CD14-positive monocyte (primary cell): ENCODE results near the gene USP9Y. TPM values are rescaled to one million over a fixed set of nuclear protein-coding genes. Genes with fewer than 3 reads are reported as not detected.

Experiments
- DNase-seq, 3 donors: peaks; one replicate each; pipeline ENCODE4 v3.0.0-alpha.2; 2011 to 2022
- H2AFZ ChIP-seq: 2 replicates; pipeline ENCODE4 v1.6.0; 2012; ENCODE audit warnings: mild to moderate bottlenecking, low read depth, low read length, inconsistent platforms; ENCODE audit not compliant: insufficient read depth, poor library complexity, severe bottlenecking
- H3K27ac ChIP-seq, 2 donors: 1 replicate in 1 of 2; 2 replicates in 1 of 2; pipeline ENCODE4 v1.5.1; 2012 to 2013; ENCODE audit warnings: low read length in 2 of 2, control low read depth in 1 of 2, inconsistent platforms in 1 of 2, low read depth in 1 of 2, mild to moderate bottlenecking in 1 of 2
- H3K27me3 ChIP-seq, 2 donors: one replicate each; pipeline versions ENCODE4 v1.6.0 to v1.6.1; 2011 to 2013; ENCODE audit warnings: low read length in 2 of 2; ENCODE audit not compliant: control insufficient read depth in 2 of 2, insufficient read depth in 2 of 2
- H3K36me3 ChIP-seq, 2 donors: replicated peaks in 1 of 2; 1 replicate in 1 of 2; 2 replicates in 1 of 2; pipeline versions ENCODE4 v1.5.1 to v1.6.1; 2012 to 2013; ENCODE audit warnings: low read length in 2 of 2, control low read depth in 1 of 2, inconsistent platforms in 1 of 2, mild to moderate bottlenecking in 1 of 2; ENCODE audit not compliant: insufficient read depth in 2 of 2, control insufficient read depth in 1 of 2
- H3K4me1 ChIP-seq, 2 donors: 1 replicate in 1 of 2; 2 replicates in 1 of 2; pipeline versions ENCODE4 v1.5.1 to v1.6.1; 2012 to 2013; ENCODE audit warnings: low read length in 2 of 2, control low read depth in 1 of 2, inconsistent platforms in 1 of 2, mild to moderate bottlenecking in 1 of 2, moderate library complexity in 1 of 2; ENCODE audit not compliant: insufficient read depth in 2 of 2, control insufficient read depth in 1 of 2
- H3K4me2 ChIP-seq: replicated peaks from 2 replicates; pipeline ENCODE3; 2012; ENCODE audit warnings: low read length, moderate library complexity, mild to moderate bottlenecking; ENCODE audit not compliant: poor library complexity, severe bottlenecking; ENCODE audit errors: extremely low read depth
- H3K4me3 ChIP-seq, 3 experiments: fragments of 200-600 bp in 1 of 3; sonication (generic) in 1 of 3; replicated peaks in 1 of 3; 1 replicate in 2 of 3; 2 replicates in 1 of 3; pipeline ENCODE4 v1.5.1; 2011 to 2013; ENCODE audit warnings: low read length in 3 of 3, mild to moderate bottlenecking in 3 of 3, control low read depth in 2 of 3, low read depth in 2 of 3, inconsistent platforms in 1 of 3, moderate library complexity in 1 of 3
- H3K79me2 ChIP-seq: 2 replicates; pipeline ENCODE4 v1.6.0; 2012; ENCODE audit warnings: mild to moderate bottlenecking, control low read depth, inconsistent platforms, low read length, moderate library complexity; ENCODE audit not compliant: insufficient read depth
- H3K9ac ChIP-seq: 2 replicates; pipeline ENCODE4 v1.6.0; 2017; ENCODE audit warnings: low read length, mild to moderate bottlenecking; ENCODE audit not compliant: insufficient read depth, poor library complexity, severe bottlenecking
- H3K9me3 ChIP-seq, 2 donors: replicated peaks in 1 of 2; 1 replicate in 1 of 2; 2 replicates in 1 of 2; pipeline versions ENCODE4 v1.5.1 to v1.6.1; 2012 to 2013; ENCODE audit warnings: low read length in 2 of 2, control low read depth in 1 of 2; ENCODE audit not compliant: control insufficient read depth in 1 of 2, insufficient read depth in 1 of 2
- H4K20me1 ChIP-seq: 2 replicates; pipeline ENCODE4 v1.6.0; 2012; ENCODE audit warnings: mild to moderate bottlenecking, low read length, control low read depth, moderate library complexity; ENCODE audit not compliant: insufficient read depth
- H3K27ac Mint-ChIP-seq, 7 donors: one replicate each; pipeline ENCODE4 v1.8.0; 2020; ENCODE audit warnings: mild to moderate bottlenecking in 7 of 7, mixed read lengths in 7 of 7, moderate library complexity in 6 of 7, inconsistent platforms in 2 of 7
- H3K27me3 Mint-ChIP-seq, 3 donors: one replicate each; pipeline ENCODE4 v1.8.0; 2021 to 2022; ENCODE audit warnings: low read depth in 3 of 3, mild to moderate bottlenecking in 3 of 3, mixed read lengths in 3 of 3, moderate library complexity in 3 of 3, inconsistent platforms in 1 of 3
- H3K36me3 Mint-ChIP-seq, 2 donors: one replicate each; pipeline ENCODE4 v1.8.0; 2020; ENCODE audit warnings: mixed read lengths in 2 of 2, inconsistent platforms in 1 of 2, mild to moderate bottlenecking in 1 of 2
- H3K4me1 Mint-ChIP-seq: one replicate; pipeline ENCODE4 v1.8.0; 2020; ENCODE audit warnings: mild to moderate bottlenecking, mixed read lengths
- H3K4me3 Mint-ChIP-seq, 2 donors: one replicate each; pipeline ENCODE4 v1.8.0; 2020; ENCODE audit warnings: mild to moderate bottlenecking in 2 of 2, mixed read lengths in 2 of 2, moderate library complexity in 1 of 2
- H3K9me3 Mint-ChIP-seq, 7 donors: one replicate each; pipeline ENCODE4 v1.8.0; 2020 to 2022; ENCODE audit warnings: mixed read lengths in 7 of 7, mild to moderate bottlenecking in 6 of 7, moderate library complexity in 6 of 7, inconsistent platforms in 2 of 7
- WGBS: methylation state at CpG from one replicate; pipeline ENCODE4 v1.1.5; 2013; ENCODE audit warnings: missing lambda C conversion rate; ENCODE audit not compliant: insufficient coverage; 5-methylcytosine and 5-hydroxymethylcytosine counted together
- intact Hi-C, 2 donors: fragments of 100-400 bp; cut with micrococcal nuclease; formaldehyde crosslinking; loops; one replicate each; pipeline versions ENCODE4 v1.15.0 to v1.15.1; 2023
- polyA plus RNA-seq, 3 donors: library from polyadenylated mRNA; depleted of rRNA in 1 of 3; unstranded in 2 of 3; stranded (reverse) in 1 of 3; fragments of 300-500 nt in 2 of 3; fragments of >200 nt in 1 of 3; fragmentation: Illumina TruSeq in 2 of 3; gene quantifications; 1 replicate in 2 of 3; 2 replicates in 1 of 3; pipeline ENCODE4 v1.2.3, GENCODE V29; 2012 to 2021
- TF ChIP-seq, protein P1 (sequence below): fragments of 200-600 bp; IDR thresholded peaks from one replicate; pipeline ENCODE4 v1.8.0; 2022; ENCODE audit warnings: antibody characterized with exemption, mild to moderate bottlenecking

Gene USP9Y
- polyA plus RNA-seq, 3 donors, result not detected

DNA sequence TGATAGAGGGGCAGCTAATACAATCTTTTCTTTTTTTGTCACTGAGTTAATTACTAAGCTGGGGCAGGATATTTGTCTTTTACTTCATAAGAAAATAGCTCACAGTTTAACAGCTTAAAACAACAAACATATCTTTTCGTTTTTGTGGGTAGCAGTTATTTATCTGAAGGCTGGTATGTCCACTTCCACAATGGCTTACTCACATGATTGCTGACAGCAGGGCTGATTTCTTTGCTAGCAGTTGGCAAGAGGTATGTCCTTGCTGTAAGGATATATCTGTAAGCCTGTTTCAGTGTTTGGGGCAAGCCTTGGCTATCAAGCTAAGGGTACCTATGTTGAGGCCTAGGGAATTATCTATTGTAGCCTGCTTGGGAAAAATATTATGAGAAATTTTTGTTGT lies 1.1 kb downstream of the USP9Y start:
- Histone ChIP-seq H3K27me3 (no peaks in the 10 kb centered on the region), H3K4me2 (no peak overlapping the region), H3K27ac (no peak overlapping the region), H3K79me2 (no peaks in the 10 kb centered on the region), H2AFZ (no peak overlapping the region), H3K4me1 (no peaks in the 10 kb centered on the region), H3K4me3 (no peak overlapping the region), H3K36me3 (no peaks in the 10 kb centered on the region), H3K9me3 (peaks cover 0 to 24% of the 10 kb centered on the region in 2 donors), H3K9ac (no peak overlapping the region), H4K20me1 (no peaks in the 10 kb centered on the region)
- H3K36me3 Mint-ChIP-seq, result peaks cover 0 to 8% of the 10 kb centered on the region in 2 donors
- no peak overlapping the region for H3K27ac Mint-ChIP-seq
- peaks cover 0 to 14% (median 0%) of the 10 kb centered on the region in 7 donors for H3K9me3 Mint-ChIP-seq
- H3K4me3 Mint-ChIP-seq, result no peak overlapping the region
- TF ChIP-seq, protein P1, sequence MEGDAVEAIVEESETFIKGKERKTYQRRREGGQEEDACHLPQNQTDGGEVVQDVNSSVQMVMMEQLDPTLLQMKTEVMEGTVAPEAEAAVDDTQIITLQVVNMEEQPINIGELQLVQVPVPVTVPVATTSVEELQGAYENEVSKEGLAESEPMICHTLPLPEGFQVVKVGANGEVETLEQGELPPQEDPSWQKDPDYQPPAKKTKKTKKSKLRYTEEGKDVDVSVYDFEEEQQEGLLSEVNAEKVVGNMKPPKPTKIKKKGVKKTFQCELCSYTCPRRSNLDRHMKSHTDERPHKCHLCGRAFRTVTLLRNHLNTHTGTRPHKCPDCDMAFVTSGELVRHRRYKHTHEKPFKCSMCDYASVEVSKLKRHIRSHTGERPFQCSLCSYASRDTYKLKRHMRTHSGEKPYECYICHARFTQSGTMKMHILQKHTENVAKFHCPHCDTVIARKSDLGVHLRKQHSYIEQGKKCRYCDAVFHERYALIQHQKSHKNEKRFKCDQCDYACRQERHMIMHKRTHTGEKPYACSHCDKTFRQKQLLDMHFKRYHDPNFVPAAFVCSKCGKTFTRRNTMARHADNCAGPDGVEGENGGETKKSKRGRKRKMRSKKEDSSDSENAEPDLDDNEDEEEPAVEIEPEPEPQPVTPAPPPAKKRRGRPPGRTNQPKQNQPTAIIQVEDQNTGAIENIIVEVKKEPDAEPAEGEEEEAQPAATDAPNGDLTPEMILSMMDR, result no peak
- intact Hi-C loops, result no loop called here
- no CpG with 5 or more reads among the region's 1 CpG for WGBS
- no peak for DNase-seq
- no peaks in the 10 kb centered on the region for H3K4me1 Mint-ChIP-seq
- H3K27me3 Mint-ChIP-seq, result no peaks in the 10 kb centered on the region

DNA sequence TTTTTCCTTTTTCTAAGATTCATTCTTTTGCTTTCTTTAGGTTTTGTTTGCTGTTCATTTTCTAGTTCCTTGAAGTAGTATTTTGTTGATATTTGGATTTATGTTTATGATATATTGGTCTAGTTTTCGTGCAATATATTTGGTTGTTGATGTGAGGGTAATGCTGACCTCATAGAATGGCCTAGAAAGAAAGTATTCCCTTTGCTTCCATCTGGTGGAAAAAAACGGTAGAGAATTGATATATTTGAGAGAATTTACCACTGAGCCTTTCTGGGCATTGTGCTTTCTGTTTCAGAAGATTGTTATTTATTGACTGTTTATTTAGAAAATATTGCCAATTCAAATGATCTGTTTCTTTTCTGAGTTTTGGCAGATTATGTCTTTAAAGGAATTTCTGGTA lies 9.4 kb downstream of the USP9Y start:
- TF ChIP-seq, protein P1, result no peak
- intact Hi-C loops, result no loop called here
- H3K27ac Mint-ChIP-seq, result no peak overlapping the region
- no peak overlapping the region for H3K4me3 ChIP-seq
- no peaks in the 10 kb centered on the region for H3K9me3 ChIP-seq
- no peaks in the 10 kb centered on the region for H3K4me1 ChIP-seq
- WGBS, result no CpG with 5 or more reads among the region's 2 CpGs
- DNase-seq, result no peak
- peaks cover 0 to 3% (median 0%) of the 10 kb centered on the region in 7 donors for H3K9me3 Mint-ChIP-seq
- no peak overlapping the region for H3K4me2 ChIP-seq
- no peaks in the 10 kb centered on the region for H3K4me1 Mint-ChIP-seq
- no peak overlapping the region for H2AFZ ChIP-seq
- no peak overlapping the region for H3K9ac ChIP-seq
- H3K27me3 Mint-ChIP-seq, result no peaks in the 10 kb centered on the region
- no peaks in the 10 kb centered on the region for H3K36me3 ChIP-seq
- H4K20me1 ChIP-seq, result no peaks in the 10 kb centered on the region
- peaks cover 0 to 6% of the 10 kb centered on the region in 2 donors for H3K36me3 Mint-ChIP-seq
- no peak overlapping the region for H3K27ac ChIP-seq
- no peaks in the 10 kb centered on the region for H3K79me2 ChIP-seq
- H3K4me3 Mint-ChIP-seq, result no peak overlapping the region
- no peaks in the 10 kb centered on the region for H3K27me3 ChIP-seq
